K562 (cell line): ENCODE measurements around the gene DCAF6. TPM values are rescaled to one million over a fixed set of nuclear protein-coding genes. Genes with fewer than 3 reads are reported as not detected.

Experiments
- CREB1 ChIP-seq, 2 experiments: sonication (generic) in 1 of 2; formaldehyde crosslinking in 1 of 2; IDR thresholded peaks; 2 replicates each; pipeline versions ENCODE4 v1.6.1 to v1.8.0; 2012 to 2022; ENCODE audit warnings: inconsistent platforms in 1 of 2, mild to moderate bottlenecking in 1 of 2, missing genetic modification reagents in 1 of 2, moderate library complexity in 1 of 2
- EP300 ChIP-seq: IDR thresholded peaks from 2 replicates; pipeline ENCODE4 v1.6.1; 2012; ENCODE audit warnings: low read length, improper control_type of control experiment
- FOXO4 ChIP-seq: fragments of 450-650 bp; formaldehyde crosslinking; IDR thresholded peaks from 2 replicates; pipeline ENCODE4 v1.4.0; 2020; ENCODE audit warnings: mild to moderate bottlenecking, moderate library complexity
- HDAC3 ChIP-seq: fragments of 450-650 bp; IDR thresholded peaks from 2 replicates; pipeline ENCODE4 v1.6.1; 2018; ENCODE audit warnings: borderline replicate concordance, mild to moderate bottlenecking, moderate library complexity; ENCODE audit not compliant: partially characterized antibody
- HOMEZ ChIP-seq: fragments of 250-450 bp; sonication (Bioruptor Pico); IDR thresholded peaks from 2 replicates; pipeline ENCODE4 v1.4.0; 2020; ENCODE audit warnings: mild to moderate bottlenecking, moderate library complexity
- KDM4B ChIP-seq, 2 experiments: fragments of 450-650 bp in 1 of 2; sonication (generic) in 1 of 2; IDR thresholded peaks; 2 replicates each; pipeline ENCODE4 v1.6.1; 2016 to 2017; ENCODE audit warnings: borderline replicate concordance in 2 of 2, antibody characterized with exemption in 1 of 2, low read depth in 1 of 2, mild to moderate bottlenecking in 1 of 2
- MCM2 ChIP-seq: fragments of 450-650 bp; IDR thresholded peaks from 2 replicates; pipeline ENCODE4 v1.6.1; 2017; ENCODE audit warnings: low read depth, mild to moderate bottlenecking
- MEF2A ChIP-seq: IDR thresholded peaks from 2 replicates; pipeline ENCODE4 v1.6.1; 2011; ENCODE audit warnings: low read depth, mild to moderate bottlenecking, low read length, moderate library complexity; ENCODE audit not compliant: control insufficient read depth
- MLLT1 ChIP-seq, 2 experiments: fragments of 450-650 bp; IDR thresholded peaks; 2 replicates each; pipeline ENCODE4 v1.6.1; 2016
- MYNN ChIP-seq, 2 experiments: sonication (generic); formaldehyde crosslinking in 1 of 2; IDR thresholded peaks; 2 replicates each; pipeline versions ENCODE4 v1.5.0 to v1.6.1; 2016 to 2020; ENCODE audit warnings: antibody characterized with exemption in 1 of 2, missing genetic modification reagents in 1 of 2
- NEUROD1 ChIP-seq: fragments of 150-350 bp; IDR thresholded peaks from 2 replicates; pipeline ENCODE4 v1.6.1; 2014; ENCODE audit warnings: borderline replicate concordance, low read length, low read depth; ENCODE audit not compliant: partially characterized antibody
- PRPF4 ChIP-seq: fragments of 200-400 bp; formaldehyde crosslinking; IDR thresholded peaks from one replicate; pipeline ENCODE4 v1.6.1; 2017; ENCODE audit warnings: low read length, low read depth, mild to moderate bottlenecking; ENCODE audit not compliant: insufficient read depth, poor library complexity, severe bottlenecking
- SMAD1 ChIP-seq: fragments of 150-350 bp; IDR thresholded peaks from 2 replicates; pipeline ENCODE4 v1.6.1; 2014; ENCODE audit warnings: low read length, low read depth; ENCODE audit not compliant: partially characterized antibody
- STAT5B ChIP-seq: fragments of 250-450 bp; sonication (Bioruptor Pico); IDR thresholded peaks from 2 replicates; pipeline ENCODE4 v1.8.0; 2021; ENCODE audit warnings: mild to moderate bottlenecking, inconsistent platforms
- TCF3 ChIP-seq: sonication (generic); formaldehyde crosslinking; IDR thresholded peaks from 2 replicates; pipeline ENCODE4 v1.4.0; 2020; ENCODE audit warnings: mild to moderate bottlenecking, missing genetic modification reagents
- TCF7 ChIP-seq: sonication (generic); IDR thresholded peaks from 2 replicates; pipeline ENCODE4 v1.6.1; 2016; ENCODE audit warnings: antibody characterized with exemption, borderline replicate concordance
- ZBED1 ChIP-seq: IDR thresholded peaks from 2 replicates; pipeline ENCODE4 v1.6.1; 2014
- ZBTB1 ChIP-seq: sonication (generic); formaldehyde crosslinking; IDR thresholded peaks from 2 replicates; pipeline ENCODE4 v1.8.1; 2023; ENCODE audit warnings: missing genetic modification reagents, low read depth, mild to moderate bottlenecking, borderline replicate concordance
- ZFP30 ChIP-seq: fragments of 250-450 bp; sonication (Bioruptor Pico); IDR thresholded peaks from 2 replicates; pipeline ENCODE4 v1.8.0; 2022; ENCODE audit warnings: moderate library complexity, mild to moderate bottlenecking, inconsistent platforms, borderline replicate concordance
- ZNF639 ChIP-seq, 2 experiments: fragments of 200-800 bp in 1 of 2; sonication (Bioruptor generic) in 1 of 2; sonication (generic) in 1 of 2; formaldehyde crosslinking in 1 of 2; IDR thresholded peaks in 1 of 2; conservative IDR thresholded peaks in 1 of 2; 2 replicates each; pipeline versions ENCODE4 v1.5.0 to v1.6.1; 2016 to 2020; ENCODE audit warnings: missing compliant biosample characterization in 1 of 2, missing genetic modification characterization in 1 of 2, missing genetic modification reagents in 1 of 2
- polyA plus RNA-seq, 8 experiments: library from polyadenylated mRNA; depleted of rRNA in 4 of 8; stranded (reverse) in 5 of 8; unstranded in 3 of 8; fragments of >200 nt; fragmentation: Nextera tagmentation in 2 of 8; fragmentation: Illumina TruSeq in 1 of 8; extraction: Ambion mirVana in 2 of 8; extraction: Trizol in 1 of 8; gene quantifications; 2 replicates each; pipeline versions ENCODE4 v1.2.1 to v1.2.3, GENCODE V29; 2011 to 2014; ENCODE audit warnings: inconsistent platforms in 1 of 8, missing spikeins in 1 of 8
- total RNA-seq, 7 experiments: library from RNA; depleted of rRNA in 6 of 7; stranded (reverse); fragments of >200 nt in 6 of 7; fragmentation: Illumina TruSeq in 2 of 7; extraction: Trizol in 2 of 7; gene quantifications; 2 replicates each; pipeline versions ENCODE4 v1.2.1 to v1.2.3, GENCODE V29; 2011 to 2021; ENCODE audit warnings: low replicate concordance in 1 of 7

The DCAF6 gene
- total and polyA plus RNA-seq, 9 of the 15 experiments (the other 6 are each of a cell fraction or from before 2014, with no cell fraction given) = 19.1 to 102 (median 46.3) TPM

- TF ChIP-seq ZNF639 (CRISPR knock-in tag; conservative IDR thresholded peaks at IDR 0.05 in 1 of 2, IDR thresholded peaks at IDR 0.05 in 1 of 2) (peak in 1 of 2 experiments; percentile 3; a peak in 2 of 4 replicates), MEF2A (no peak), SMAD1 (no peak), KDM4B (IDR thresholded peaks at IDR 0.05; ENCODE audit: borderline replicate concordance in 2 of 2, low read depth in 1 of 2) (0 out of 4 replicates have a peak, but pooled peaks of 1 of the 2 experiments have one; percentile 62), HOMEZ (0 out of 2 replicates have a peak, but pooled peaks have one; percentile 9), NEUROD1 (no peak), FOXO4 (CRISPR knock-in tag) (no peak), TCF3 (CRISPR knock-in tag) (0 out of 2 replicates have a peak, but pooled peaks have one; percentile 2), ZBTB1 (0 out of 2 replicates have a peak, but pooled peaks have one; percentile 18), HDAC3 (no peak), EP300 (no peak), STAT5B (no peak), MLLT1 (IDR thresholded peaks at IDR 0.05) (peak; percentile 85 to 90; a peak in 3 of 4 replicates), TCF7 (no peak), ZBED1 (peak; percentile 70; the same call in 1 of the 2 replicates), MCM2 (no peak), CREB1 (IDR thresholded peaks at IDR 0.05) (peak; percentile 17; the same call in 1 of the 2 replicates), CREB1 (CRISPR knock-in tag; IDR thresholded peaks at IDR 0.05) (no peak), ZFP30 (no peak), PRPF4 (no peak), MYNN (IDR thresholded peaks at IDR 0.05) (no peak), MYNN (CRISPR knock-in tag; IDR thresholded peaks at IDR 0.05) (no peak)
These were observed 1.0 kb upstream of the DCAF6 start (continued) for GRCh38 chr1:167935216-167936067.
